HG03025 (cell line): ENCODE data around the gene OSBPL1A.
"Not testable (repeated sequence)": the region's sequence is repeated elsewhere in the genome, so short reads cannot be mapped to it uniquely, and the experiment has no call there.

Source experiments
- ATAC-seq: cut with Tn5 transposase; IDR thresholded peaks from one replicate; pipeline ENCODE4 v1.9.1; 2021; ENCODE audit warnings: mild to moderate bottlenecking, moderate library complexity; ENCODE audit not compliant: unreplicated experiment, low FRiP score

Gene OSBPL1A

GRCh38 chr18:24398540-24398939 is 916 bp upstream of the OSBPL1A start:
- ATAC-seq = no peak

- ATAC-seq = no peak
These were observed 412 bp downstream of the OSBPL1A start for GRCh38 chr18:24397131-24397693.

- no peak for ATAC-seq
These were observed 1.5 kb downstream of the OSBPL1A start for GRCh38 chr18:24396082-24396633.

- ATAC-seq = no peak
These were observed 2.4 kb downstream of the OSBPL1A start for GRCh38 chr18:24395049-24395795.

GRCh38 chr18:24388957-24389356 is 8.7 kb downstream of the OSBPL1A start:
- ATAC-seq = no peak

- ATAC-seq = no peak
These were observed 10.9 kb downstream of the OSBPL1A start for GRCh38 chr18:24386681-24387080.

- ATAC-seq = no peak
These were observed 16.5 kb downstream of the OSBPL1A start for GRCh38 chr18:24381126-24381525.

- no peak for ATAC-seq
These were observed 17.4 kb downstream of the OSBPL1A start for GRCh38 chr18:24380163-24380747.

- no peak for ATAC-seq
These were observed 19.0 kb downstream of the OSBPL1A start for GRCh38 chr18:24378598-24378997.

GRCh38 chr18:24376531-24376930 is 21.1 kb downstream of the OSBPL1A start:
- ATAC-seq = not testable (repeated sequence)

- ATAC-seq = no peak
These were observed 24.3 kb downstream of the OSBPL1A start for GRCh38 chr18:24373328-24373727.

GRCh38 chr18:24372279-24372872 is 25.2 kb downstream of the OSBPL1A start:
- ATAC-seq = no peak

- no peak for ATAC-seq
These were observed 27.5 kb downstream of the OSBPL1A start for GRCh38 chr18:24370120-24370519.

GRCh38 chr18:24369426-24369825 is 28.2 kb downstream of the OSBPL1A start:
- no peak for ATAC-seq

- ATAC-seq = no peak
These were observed 28.9 kb downstream of the OSBPL1A start for GRCh38 chr18:24368749-24369148.

GRCh38 chr18:24366328-24366727 is 31.3 kb downstream of the OSBPL1A start:
- ATAC-seq = no peak

GRCh38 chr18:24364177-24364576 is 33.4 kb downstream of the OSBPL1A start:
- no peak for ATAC-seq

- ATAC-seq = no peak
These were observed 34.9 kb downstream of the OSBPL1A start for GRCh38 chr18:24362757-24363156.

GRCh38 chr18:24359787-24360530 is 37.7 kb downstream of the OSBPL1A start:
- ATAC-seq = not testable (repeated sequence)

GRCh38 chr18:24354278-24354677 is 43.3 kb downstream of the OSBPL1A start:
- ATAC-seq = no peak

- ATAC-seq = no peak
These were observed 51.4 kb downstream of the OSBPL1A start for GRCh38 chr18:24346254-24346653.
